SK-N-SH (cell line): ENCODE results near the gene SRRD.

ENCODE experiments used
- CTCF ChIP-seq: fragments of 200-600 bp; sonication (generic); IDR thresholded peaks from 2 replicates; pipeline ENCODE4 v1.6.1; 2017; ENCODE audit warnings: antibody characterized with exemption, mild to moderate bottlenecking, moderate library complexity
- EP300 ChIP-seq, 2 experiments: IDR thresholded peaks; 2 replicates each; pipeline versions ENCODE4 v1.4.0 to v1.6.1; 2012; ENCODE audit warnings: borderline replicate concordance in 1 of 2, low read depth in 1 of 2, low read length in 1 of 2
- EZH2phosphoT487 ChIP-seq: fragments of 200-600 bp; sonication (generic); IDR thresholded peaks from 2 replicates; pipeline ENCODE4 v1.6.1; 2017; ENCODE audit warnings: low read depth, mixed run types, mild to moderate bottlenecking, antibody characterized with exemption, moderate library complexity, borderline replicate concordance
- GABPA ChIP-seq: IDR thresholded peaks from 2 replicates; pipeline ENCODE4 v1.4.0; 2012; ENCODE audit warnings: low read depth, mild to moderate bottlenecking
- JUND ChIP-seq: IDR thresholded peaks from 2 replicates; pipeline ENCODE4 v1.4.0; 2012
- MAX ChIP-seq: IDR thresholded peaks from 2 replicates; pipeline ENCODE4 v1.4.0; 2012; ENCODE audit warnings: low read depth
- MXI1 ChIP-seq: IDR thresholded peaks from 2 replicates; pipeline ENCODE4 v1.6.1; 2012; ENCODE audit warnings: mild to moderate bottlenecking, low read depth, low read length, improper control_type of control experiment
- POLR2AphosphoS5 ChIP-seq: IDR thresholded peaks from 2 replicates; pipeline ENCODE4 v1.6.1; 2012; ENCODE audit warnings: low read depth, low read length
- RAD21 ChIP-seq: IDR thresholded peaks from 2 replicates; pipeline ENCODE4 v1.6.1; 2012; ENCODE audit warnings: mild to moderate bottlenecking, low read length
- SIN3A ChIP-seq: IDR thresholded peaks from 2 replicates; pipeline ENCODE4 v1.6.1; 2012; ENCODE audit warnings: low read depth, mild to moderate bottlenecking, low read length, moderate library complexity, borderline replicate concordance
- SMC3 ChIP-seq: IDR thresholded peaks from 2 replicates; pipeline ENCODE4 v1.6.1; 2012; ENCODE audit warnings: low read depth, low read length, improper control_type of control experiment
- TF ChIP-seq, protein P1 (sequence below): IDR thresholded peaks from 2 replicates; pipeline ENCODE4 v1.6.1; 2012; ENCODE audit warnings: mild to moderate bottlenecking, low read depth, low read length, moderate library complexity

- TF ChIP-seq MAX = no peak
- TF ChIP-seq CTCF = no peak
- no peak for TF ChIP-seq MXI1
- TF ChIP-seq JUND = no peak
- TF ChIP-seq, protein P1, sequence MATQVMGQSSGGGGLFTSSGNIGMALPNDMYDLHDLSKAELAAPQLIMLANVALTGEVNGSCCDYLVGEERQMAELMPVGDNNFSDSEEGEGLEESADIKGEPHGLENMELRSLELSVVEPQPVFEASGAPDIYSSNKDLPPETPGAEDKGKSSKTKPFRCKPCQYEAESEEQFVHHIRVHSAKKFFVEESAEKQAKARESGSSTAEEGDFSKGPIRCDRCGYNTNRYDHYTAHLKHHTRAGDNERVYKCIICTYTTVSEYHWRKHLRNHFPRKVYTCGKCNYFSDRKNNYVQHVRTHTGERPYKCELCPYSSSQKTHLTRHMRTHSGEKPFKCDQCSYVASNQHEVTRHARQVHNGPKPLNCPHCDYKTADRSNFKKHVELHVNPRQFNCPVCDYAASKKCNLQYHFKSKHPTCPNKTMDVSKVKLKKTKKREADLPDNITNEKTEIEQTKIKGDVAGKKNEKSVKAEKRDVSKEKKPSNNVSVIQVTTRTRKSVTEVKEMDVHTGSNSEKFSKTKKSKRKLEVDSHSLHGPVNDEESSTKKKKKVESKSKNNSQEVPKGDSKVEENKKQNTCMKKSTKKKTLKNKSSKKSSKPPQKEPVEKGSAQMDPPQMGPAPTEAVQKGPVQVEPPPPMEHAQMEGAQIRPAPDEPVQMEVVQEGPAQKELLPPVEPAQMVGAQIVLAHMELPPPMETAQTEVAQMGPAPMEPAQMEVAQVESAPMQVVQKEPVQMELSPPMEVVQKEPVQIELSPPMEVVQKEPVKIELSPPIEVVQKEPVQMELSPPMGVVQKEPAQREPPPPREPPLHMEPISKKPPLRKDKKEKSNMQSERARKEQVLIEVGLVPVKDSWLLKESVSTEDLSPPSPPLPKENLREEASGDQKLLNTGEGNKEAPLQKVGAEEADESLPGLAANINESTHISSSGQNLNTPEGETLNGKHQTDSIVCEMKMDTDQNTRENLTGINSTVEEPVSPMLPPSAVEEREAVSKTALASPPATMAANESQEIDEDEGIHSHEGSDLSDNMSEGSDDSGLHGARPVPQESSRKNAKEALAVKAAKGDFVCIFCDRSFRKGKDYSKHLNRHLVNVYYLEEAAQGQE = no peak
- TF ChIP-seq SMC3 = no peak
- no peak for TF ChIP-seq EZH2phosphoT487
- no peak for TF ChIP-seq GABPA
- TF ChIP-seq POLR2AphosphoS5 = no peak
- TF ChIP-seq EP300 (IDR thresholded peaks at IDR 0.05; ENCODE audit: borderline replicate concordance in 1 of 2, low read depth in 1 of 2, low read length in 1 of 2) = no peak
- TF ChIP-seq SIN3A = no peak
- TF ChIP-seq RAD21 = no peak
These were observed 36.7 kb upstream of the SRRD start for GRCh38 chr22:26446808-26447515.
